ENCODE data around the gene BRPF1.

BRPF1 gene

DNA sequence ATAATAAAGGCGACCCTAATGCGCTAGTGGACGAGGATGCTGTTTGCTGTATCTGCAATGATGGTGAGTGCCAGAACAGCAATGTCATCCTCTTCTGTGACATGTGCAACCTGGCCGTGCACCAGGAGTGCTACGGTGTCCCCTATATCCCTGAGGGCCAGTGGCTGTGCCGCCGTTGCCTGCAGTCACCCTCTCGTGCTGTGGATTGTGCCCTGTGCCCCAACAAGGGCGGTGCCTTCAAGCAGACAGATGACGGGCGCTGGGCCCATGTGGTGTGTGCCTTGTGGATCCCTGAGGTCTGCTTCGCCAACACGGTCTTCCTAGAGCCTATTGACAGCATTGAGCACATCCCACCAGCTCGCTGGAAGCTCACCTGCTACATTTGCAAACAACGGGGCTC lies 7.6 kb downstream of the BRPF1 start:
- Histone ChIP-seq H3K27me3 (ENCODE audit: insufficient read depth, low read length, poor library complexity, severe bottlenecking) (no peaks in the 10 kb centered on the region), H3K79me2 (ENCODE audit: insufficient read depth, low read length) (peaks cover 66% of the 10 kb centered on the region), H3K9ac (ENCODE audit: low read depth, low read length, poor library complexity, severe bottlenecking) (no peak overlapping the region), H3K4me1 (ENCODE audit: insufficient read depth, low read length, poor library complexity, severe bottlenecking) (peaks cover 38% of the 10 kb centered on the region), H3K4me3 (ENCODE audit: low read length, poor library complexity, severe bottlenecking) (no peak overlapping the region), H3K4me2 (ENCODE audit: low read depth, low read length, poor library complexity, severe bottlenecking) (no peak overlapping the region), H2AFZ (ENCODE audit: low read length) (no peak overlapping the region), H3K9me2 (replicated peaks; ENCODE audit: low read depth, low read length) (no peaks in the 10 kb centered on the region), H4K20me1 (ENCODE audit: insufficient read depth, low read length, poor library complexity, severe bottlenecking) (peaks cover 47% of the 10 kb centered on the region), H3K9me3 (ENCODE audit: insufficient read depth, low read depth, low read length) (no peaks in the 10 kb centered on the region), H3F3A (ENCODE audit: low read depth) (no peaks in the 10 kb centered on the region), H3K36me3 (ENCODE audit: insufficient read depth, low read length) (peaks cover 94% of the 10 kb centered on the region)
- TF ChIP-seq, protein P1, sequence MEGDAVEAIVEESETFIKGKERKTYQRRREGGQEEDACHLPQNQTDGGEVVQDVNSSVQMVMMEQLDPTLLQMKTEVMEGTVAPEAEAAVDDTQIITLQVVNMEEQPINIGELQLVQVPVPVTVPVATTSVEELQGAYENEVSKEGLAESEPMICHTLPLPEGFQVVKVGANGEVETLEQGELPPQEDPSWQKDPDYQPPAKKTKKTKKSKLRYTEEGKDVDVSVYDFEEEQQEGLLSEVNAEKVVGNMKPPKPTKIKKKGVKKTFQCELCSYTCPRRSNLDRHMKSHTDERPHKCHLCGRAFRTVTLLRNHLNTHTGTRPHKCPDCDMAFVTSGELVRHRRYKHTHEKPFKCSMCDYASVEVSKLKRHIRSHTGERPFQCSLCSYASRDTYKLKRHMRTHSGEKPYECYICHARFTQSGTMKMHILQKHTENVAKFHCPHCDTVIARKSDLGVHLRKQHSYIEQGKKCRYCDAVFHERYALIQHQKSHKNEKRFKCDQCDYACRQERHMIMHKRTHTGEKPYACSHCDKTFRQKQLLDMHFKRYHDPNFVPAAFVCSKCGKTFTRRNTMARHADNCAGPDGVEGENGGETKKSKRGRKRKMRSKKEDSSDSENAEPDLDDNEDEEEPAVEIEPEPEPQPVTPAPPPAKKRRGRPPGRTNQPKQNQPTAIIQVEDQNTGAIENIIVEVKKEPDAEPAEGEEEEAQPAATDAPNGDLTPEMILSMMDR (conservative IDR thresholded peaks at IDR 0.05; ENCODE audit: low read length): no peak

- Histone ChIP-seq H3K9me3 (ENCODE audit: insufficient read depth, low read depth, low read length) (no peaks in the 10 kb centered on the region), H3K36me3 (ENCODE audit: insufficient read depth, low read length) (peaks cover 100% of the 10 kb centered on the region; the same call in 1 of the 2 replicates), H3K27me3 (ENCODE audit: insufficient read depth, low read length, poor library complexity, severe bottlenecking) (no peaks in the 10 kb centered on the region), H3K9me2 (replicated peaks; ENCODE audit: low read depth, low read length) (no peaks in the 10 kb centered on the region), H4K20me1 (ENCODE audit: insufficient read depth, low read length, poor library complexity, severe bottlenecking) (peaks cover 17% of the 10 kb centered on the region), H3K79me2 (ENCODE audit: insufficient read depth, low read length) (peaks cover 32% of the 10 kb centered on the region), H2AFZ (ENCODE audit: low read length) (no peak overlapping the region), H3K4me1 (ENCODE audit: insufficient read depth, low read length, poor library complexity, severe bottlenecking) (peaks cover 7% of the 10 kb centered on the region), H3K4me2 (ENCODE audit: low read depth, low read length, poor library complexity, severe bottlenecking) (no peak overlapping the region), H3K4me3 (ENCODE audit: low read length, poor library complexity, severe bottlenecking) (no peak overlapping the region), H3K9ac (ENCODE audit: low read depth, low read length, poor library complexity, severe bottlenecking) (no peak overlapping the region), H3F3A (ENCODE audit: low read depth) (no peaks in the 10 kb centered on the region)
- TF ChIP-seq, protein P1 (conservative IDR thresholded peaks at IDR 0.05; ENCODE audit: low read length): no peak
- no peak for TF ChIP-seq EZH2phosphoT487 (IDR thresholded peaks at IDR 0.05; ENCODE audit: borderline replicate concordance)
Measured at GRCh38 chr3:9742560-9742959, 11.0 kb downstream of the BRPF1 start.

DNA sequence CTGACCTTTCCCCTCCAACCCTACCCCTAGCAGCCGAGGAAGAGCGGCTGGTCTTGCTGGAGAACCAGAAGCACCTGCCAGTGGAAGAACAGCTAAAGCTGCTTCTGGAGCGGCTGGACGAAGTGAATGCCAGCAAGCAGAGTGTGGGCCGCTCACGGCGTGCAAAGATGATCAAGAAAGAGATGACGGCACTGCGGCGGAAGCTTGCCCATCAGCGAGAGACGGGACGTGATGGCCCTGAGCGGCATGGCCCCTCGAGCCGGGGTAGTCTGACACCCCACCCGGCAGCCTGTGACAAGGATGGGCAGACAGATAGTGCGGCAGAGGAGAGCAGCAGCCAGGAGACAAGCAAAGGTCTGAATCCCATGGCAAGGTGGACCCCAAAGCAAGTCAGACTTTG lies 12.0 kb downstream of the BRPF1 start:
- H3K36me3 ChIP-seq (ENCODE audit: insufficient read depth, low read length): peaks cover 99% of the 10 kb centered on the region; the same call in 1 of the 2 replicates
- no peak overlapping the region for H2AFZ ChIP-seq (ENCODE audit: low read length)
- no peak overlapping the region for H3K4me2 ChIP-seq (ENCODE audit: low read depth, low read length, poor library complexity, severe bottlenecking)
- TF ChIP-seq, protein P1 (conservative IDR thresholded peaks at IDR 0.05; ENCODE audit: low read length): no peak
- TF ChIP-seq EZH2phosphoT487 (IDR thresholded peaks at IDR 0.05; ENCODE audit: borderline replicate concordance): no peak
- H3K4me3 ChIP-seq (ENCODE audit: low read length, poor library complexity, severe bottlenecking): no peak overlapping the region
- peaks cover 22% of the 10 kb centered on the region for H3K79me2 ChIP-seq (ENCODE audit: insufficient read depth, low read length)
- no peak overlapping the region for H3K9ac ChIP-seq (ENCODE audit: low read depth, low read length, poor library complexity, severe bottlenecking)
- no peaks in the 10 kb centered on the region for H3K9me2 ChIP-seq (replicated peaks; ENCODE audit: low read depth, low read length)
- H3K4me1 ChIP-seq (ENCODE audit: insufficient read depth, low read length, poor library complexity, severe bottlenecking): no peaks in the 10 kb centered on the region
- H3K27me3 ChIP-seq (ENCODE audit: insufficient read depth, low read length, poor library complexity, severe bottlenecking): no peaks in the 10 kb centered on the region
- no peaks in the 10 kb centered on the region for H3K9me3 ChIP-seq (ENCODE audit: insufficient read depth, low read depth, low read length)
- H3F3A ChIP-seq (ENCODE audit: low read depth): no peaks in the 10 kb centered on the region
- peaks cover 13% of the 10 kb centered on the region for H4K20me1 ChIP-seq (ENCODE audit: insufficient read depth, low read length, poor library complexity, severe bottlenecking)

Data from Loucy (cell line).